ENCODE measurements around the gene OR2AK2. TPM values are rescaled to one million over a fixed set of nuclear protein-coding genes. Genes with fewer than 3 reads are reported as not detected.
"Not testable (repeated sequence)": the region's sequence is repeated elsewhere in the genome, so short reads cannot be mapped to it uniquely, and the experiment has no call there.

Gene OR2AK2, protein sequence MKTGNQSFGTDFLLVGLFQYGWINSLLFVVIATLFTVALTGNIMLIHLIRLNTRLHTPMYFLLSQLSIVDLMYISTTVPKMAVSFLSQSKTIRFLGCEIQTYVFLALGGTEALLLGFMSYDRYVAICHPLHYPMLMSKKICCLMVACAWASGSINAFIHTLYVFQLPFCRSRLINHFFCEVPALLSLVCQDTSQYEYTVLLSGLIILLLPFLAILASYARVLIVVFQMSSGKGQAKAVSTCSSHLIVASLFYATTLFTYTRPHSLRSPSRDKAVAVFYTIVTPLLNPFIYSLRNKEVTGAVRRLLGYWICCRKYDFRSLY
- total RNA-seq (ENCODE audit: insufficient read depth, low replicate concordance): not detected

DNA sequence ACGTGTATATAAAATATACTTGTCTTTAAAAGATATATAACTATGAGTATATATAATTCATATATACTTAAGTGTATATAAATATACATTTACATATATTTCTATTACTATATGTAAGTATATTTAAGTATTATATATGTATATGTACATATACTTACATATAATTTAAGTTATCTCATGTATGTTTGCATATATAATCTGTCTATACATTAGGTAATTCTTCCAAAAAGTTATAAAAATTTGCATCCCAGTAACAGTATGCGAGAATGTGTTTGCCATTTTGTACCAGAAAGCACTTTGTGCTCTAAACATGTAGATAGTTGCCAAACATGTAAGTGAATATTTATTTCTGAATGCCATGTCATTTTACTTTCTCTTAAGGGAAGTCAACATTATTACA lies at the start of gene OR2AK2:
TSS of gene OR2AK2 (plus strand) at position 301 of the 400 bp plus-strand sequence. CDS start 144 bp downstream, outside the sequence.
- DNase-seq (ENCODE audit: low spot score): no peak

DNA sequence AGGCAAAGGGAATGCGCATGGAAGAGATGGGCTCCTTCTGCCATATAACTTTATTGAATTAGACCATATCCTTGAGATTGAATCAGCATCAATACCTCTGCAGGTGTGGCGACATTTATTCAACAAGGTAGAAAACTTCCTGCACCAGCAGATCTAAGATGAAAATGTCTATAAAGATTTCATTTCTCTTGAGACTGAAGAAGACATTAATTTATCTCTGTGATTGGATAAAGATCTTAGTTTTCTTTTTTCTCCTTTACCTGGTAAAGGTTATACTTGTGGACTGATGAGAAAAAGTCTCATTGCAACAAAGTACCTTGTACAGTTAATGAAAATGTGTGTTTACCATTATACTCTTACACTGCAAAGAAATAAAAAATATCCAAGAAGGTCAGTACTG lies 45.1 kb upstream of the OR2AK2 start, which contains the start of gene OR2T8:
TSS of gene OR2T8 (plus strand) at position 301 of the 400 bp plus-strand sequence. CDS start 766 bp downstream, outside the sequence.
- DNase-seq (ENCODE audit: low spot score): no peak

DNA sequence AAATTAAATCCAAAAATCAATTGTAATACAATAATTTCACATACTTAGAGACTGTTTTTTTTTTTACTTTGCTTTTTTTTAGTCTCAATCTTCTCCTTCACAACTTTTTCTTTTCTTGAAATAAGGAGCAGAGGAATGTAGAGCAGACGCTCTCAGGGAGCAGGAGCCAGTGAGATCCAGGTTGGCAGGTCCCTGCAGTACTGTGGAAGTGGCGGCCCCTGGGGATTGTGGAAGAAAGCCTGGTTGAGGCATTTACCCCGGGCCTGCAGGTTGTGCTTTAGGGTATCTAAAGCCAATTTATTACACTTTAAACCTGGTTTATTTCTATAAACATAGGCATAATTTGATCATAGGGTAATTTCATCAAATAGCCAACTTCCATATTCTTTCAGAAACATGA lies 41.1 kb upstream of the OR2AK2 start:
- no peak for DNase-seq (ENCODE audit: low spot score)

DNA sequence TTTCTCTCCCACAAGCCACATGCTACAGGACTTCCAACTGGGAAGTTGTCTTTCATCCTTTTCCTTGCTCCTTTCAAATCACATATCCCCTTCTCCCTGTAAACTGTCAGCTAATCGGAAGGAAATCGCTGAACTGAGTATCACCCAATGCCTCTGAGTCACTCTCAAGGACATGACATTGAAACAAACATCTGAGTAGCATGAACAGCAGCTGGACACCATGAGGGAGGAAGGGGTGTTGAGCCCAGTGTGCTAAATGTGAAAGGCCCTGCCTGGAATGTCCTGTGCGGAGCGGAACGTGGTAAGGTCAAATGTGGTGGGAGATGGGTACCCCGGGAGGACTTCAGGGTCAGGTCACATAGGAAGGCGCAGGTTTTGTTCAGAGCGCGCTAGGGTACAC lies 40.2 kb upstream of the OR2AK2 start, which contains the start of gene OR2AJ1:
TSS of gene OR2AJ1 (plus strand) at position 22 of the 400 bp plus-strand sequence. CDS start 8,880 bp downstream, outside the sequence.
- DNase-seq (ENCODE audit: low spot score): no peak

DNA sequence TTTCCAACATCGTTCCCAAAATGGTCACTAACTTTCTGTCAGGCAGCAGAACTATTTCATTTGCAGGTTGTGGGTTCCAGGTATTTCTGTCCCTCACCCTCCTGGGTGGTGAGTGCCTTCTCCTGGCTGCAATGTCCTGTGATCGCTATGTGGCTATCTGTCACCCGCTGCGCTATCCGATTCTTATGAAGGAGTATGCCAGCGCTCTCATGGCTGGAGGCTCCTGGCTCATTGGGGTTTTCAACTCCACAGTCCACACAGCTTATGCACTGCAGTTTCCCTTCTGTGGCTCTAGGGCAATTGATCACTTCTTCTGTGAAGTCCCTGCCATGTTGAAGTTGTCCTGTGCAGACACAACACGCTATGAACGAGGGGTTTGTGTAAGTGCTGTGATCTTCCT lies 31.0 kb upstream of the OR2AK2 start:
- no peak for DNase-seq (ENCODE audit: low spot score)

DNA sequence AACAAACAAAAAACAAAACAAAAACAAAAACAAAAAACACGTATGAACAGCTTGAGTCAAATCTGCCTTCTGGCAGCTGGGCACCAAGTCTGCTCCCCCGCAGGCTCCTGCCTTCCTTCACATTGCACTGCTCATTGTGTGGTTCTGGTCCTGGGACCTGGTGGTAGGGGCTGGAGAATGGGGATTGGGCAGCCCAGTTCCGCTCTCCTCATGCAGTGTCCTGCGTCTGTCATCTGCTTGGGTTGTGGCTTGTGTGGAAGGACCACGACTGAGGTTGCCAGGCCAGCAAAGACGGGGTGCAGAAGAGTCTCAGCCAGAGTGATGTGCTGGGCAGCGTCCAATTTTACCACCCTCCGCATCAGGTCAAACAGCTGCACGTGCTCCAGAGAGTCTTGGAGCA lies 29.3 kb upstream of the OR2AK2 start:
- DNase-seq (ENCODE audit: low spot score): no peak

DNA sequence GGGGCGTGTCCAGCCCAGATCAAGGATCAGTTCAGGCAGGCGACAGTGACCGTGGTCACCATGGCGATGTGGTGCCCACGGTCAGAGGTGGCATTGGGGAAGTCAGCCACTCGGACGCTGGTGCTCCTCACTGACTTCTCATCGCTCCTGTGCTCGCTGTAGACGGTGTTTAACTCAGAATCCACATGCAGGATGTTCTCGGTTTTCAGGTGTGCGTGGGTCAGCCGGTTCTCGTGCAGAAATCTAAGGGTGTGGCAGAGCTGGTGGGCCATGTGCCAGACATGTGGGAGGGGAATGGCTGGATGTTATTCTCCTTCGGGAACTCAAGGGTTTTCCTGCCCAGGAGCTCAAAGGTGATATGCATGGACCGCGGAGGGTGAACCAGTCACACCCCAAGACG lies 28.6 kb upstream of the OR2AK2 start:
- DNase-seq (ENCODE audit: low spot score): no peak

DNA sequence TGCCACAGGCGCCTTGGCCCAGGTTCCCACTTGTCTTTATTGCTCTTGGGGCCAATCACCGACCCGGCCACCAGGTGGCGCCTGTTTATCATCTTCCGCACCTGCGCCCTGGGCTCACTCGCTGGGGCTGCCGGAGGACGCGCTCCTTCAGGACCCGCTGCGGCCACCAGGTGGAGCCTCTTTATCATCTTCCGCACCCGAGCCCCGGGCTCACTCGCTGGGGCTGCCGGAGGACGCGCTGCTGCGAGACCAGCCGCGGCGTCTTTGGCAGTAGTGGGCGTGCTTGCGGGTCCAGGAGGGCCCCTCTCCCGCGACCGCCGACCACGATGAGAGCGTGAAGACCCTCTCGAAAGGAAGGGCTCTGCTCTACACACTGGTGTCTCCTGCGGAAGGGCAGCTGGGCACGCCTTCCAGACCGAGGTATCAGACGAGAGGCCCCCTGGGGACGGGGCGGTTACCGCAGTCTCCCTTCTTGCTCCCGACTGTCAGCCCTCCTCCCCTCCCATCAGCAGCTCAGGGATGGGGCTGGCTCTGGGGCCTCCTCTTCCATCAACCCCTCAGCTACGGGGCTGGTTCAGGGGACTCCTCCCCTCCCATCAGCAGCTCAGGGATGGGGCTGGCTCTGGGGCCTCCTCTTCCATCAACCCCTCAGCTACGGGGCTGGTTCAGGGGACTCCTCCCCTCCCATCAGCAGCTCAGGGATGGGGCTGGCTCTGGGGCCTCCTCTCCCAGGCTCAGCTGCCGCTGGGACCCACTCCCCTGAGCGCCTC lies 27.9 kb upstream of the OR2AK2 start:
- DNase-seq (ENCODE audit: low spot score): not testable (repeated sequence)

DNA sequence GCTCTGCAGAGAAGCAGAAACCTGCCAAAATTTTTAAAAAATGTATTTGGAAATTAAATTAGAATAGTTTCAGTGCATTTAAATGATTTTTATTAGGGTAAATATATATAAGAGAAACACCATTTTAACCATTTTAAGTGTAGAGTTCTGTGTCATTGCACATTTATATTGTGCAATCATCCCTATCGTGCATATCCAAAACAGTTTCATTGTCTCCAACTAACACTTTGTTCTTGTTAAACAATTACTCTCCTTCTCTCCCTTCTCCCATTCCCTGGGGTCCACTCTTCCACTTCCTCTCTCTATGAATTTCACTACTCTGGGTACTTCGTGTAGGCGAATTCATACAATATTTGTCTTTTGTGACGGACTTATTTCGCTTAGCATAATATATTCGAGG lies 22.4 kb upstream of the OR2AK2 start:
- DNase-seq (ENCODE audit: low spot score): no peak

DNA sequence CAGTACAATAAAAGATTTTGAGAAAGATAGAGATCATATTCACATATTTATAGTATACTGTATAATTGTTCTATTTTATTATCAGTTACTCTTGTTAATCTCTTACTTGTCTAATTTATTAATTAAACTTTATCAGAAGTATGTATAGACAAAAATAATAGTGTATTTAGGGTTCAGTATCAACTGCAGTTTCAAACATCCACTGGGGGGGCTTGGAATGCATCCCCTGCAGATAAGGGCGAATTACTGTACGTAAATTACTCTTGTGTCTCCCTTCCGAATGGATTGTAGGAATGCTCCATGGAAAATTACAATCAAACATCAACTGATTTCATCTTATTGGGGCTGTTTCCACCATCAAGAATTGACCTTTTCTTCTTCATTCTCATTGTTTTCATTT lies 16.5 kb upstream of the OR2AK2 start, which contains the start of gene OR2L8:
TSS of gene OR2L8 (plus strand) at position 301 of the 400 bp plus-strand sequence. CDS start at position 301, 0 bp downstream.
- DNase-seq (ENCODE audit: low spot score): no peak

DNA sequence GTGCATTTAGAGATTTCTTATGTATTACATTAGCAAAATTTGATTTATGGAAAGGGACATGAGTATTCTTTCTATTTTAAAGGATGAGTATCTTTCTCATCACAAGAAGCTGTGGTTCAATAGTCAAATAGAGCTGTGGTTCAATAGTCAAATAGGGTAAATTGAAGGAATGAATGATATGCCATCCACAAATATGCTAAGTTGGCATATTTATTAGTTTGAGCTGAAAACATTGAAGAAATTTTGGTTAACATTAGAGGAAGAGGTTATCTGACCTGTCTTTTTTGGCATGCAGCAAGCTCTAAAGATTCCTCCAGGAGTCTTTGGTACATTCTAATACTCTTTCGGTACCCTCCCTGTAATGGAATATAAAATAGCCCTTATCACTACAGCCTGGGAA lies 11.6 kb upstream of the OR2AK2 start:
- no peak for DNase-seq (ENCODE audit: low spot score)

DNA sequence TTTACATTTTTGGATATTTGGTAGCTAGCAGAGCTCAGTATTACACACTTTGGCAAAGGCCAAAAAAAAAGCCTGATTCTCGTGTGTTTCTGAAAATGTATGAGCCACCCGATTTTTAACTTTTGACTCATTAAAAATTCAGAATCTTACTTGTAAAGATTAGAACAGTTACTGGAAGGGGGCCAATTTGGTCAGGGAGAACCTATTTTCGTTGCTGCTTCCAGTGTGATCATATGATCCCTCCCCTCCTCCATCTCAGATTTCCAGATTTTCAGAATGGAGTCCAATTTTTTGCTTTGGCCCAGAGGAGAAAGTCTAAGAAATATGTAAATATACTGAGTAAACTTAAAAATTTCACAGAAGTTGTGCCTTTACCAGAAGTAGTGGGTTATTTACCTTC lies 3.2 kb upstream of the OR2AK2 start:
- DNase-seq (ENCODE audit: low spot score): no peak

DNA sequence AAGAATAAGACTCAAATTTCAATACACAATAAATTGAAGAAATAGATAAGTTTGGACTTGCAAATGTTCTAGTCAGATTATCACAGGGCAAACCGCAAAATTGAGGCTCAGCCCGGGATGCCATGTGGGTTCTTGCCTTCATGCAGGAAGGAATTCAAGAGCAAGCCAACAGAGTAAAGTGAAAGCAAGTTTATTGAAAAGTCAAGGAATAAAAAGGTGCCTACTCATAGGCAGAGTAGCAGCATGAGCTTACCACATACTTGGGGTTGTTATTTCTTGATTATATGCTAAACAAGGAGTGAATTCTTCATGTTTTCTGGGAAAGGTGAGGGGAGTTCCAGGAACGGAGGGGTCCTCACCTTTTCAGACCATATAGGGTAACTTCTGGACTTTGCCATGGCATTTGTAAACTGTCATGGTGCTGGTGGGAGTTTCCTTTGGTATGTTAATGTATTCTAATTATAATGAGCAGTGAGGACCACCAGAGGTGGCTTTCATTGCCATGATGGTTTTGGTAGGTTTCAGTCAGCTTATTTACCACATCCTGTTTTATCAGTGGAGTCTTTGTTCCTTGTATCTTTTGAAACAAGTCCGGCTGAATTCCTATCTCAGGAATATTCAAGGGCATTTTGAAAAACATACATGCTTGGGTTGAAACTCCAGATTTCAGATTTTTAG lies 2.0 kb upstream of the OR2AK2 start:
- no peak for DNase-seq (ENCODE audit: low spot score)

DNA sequence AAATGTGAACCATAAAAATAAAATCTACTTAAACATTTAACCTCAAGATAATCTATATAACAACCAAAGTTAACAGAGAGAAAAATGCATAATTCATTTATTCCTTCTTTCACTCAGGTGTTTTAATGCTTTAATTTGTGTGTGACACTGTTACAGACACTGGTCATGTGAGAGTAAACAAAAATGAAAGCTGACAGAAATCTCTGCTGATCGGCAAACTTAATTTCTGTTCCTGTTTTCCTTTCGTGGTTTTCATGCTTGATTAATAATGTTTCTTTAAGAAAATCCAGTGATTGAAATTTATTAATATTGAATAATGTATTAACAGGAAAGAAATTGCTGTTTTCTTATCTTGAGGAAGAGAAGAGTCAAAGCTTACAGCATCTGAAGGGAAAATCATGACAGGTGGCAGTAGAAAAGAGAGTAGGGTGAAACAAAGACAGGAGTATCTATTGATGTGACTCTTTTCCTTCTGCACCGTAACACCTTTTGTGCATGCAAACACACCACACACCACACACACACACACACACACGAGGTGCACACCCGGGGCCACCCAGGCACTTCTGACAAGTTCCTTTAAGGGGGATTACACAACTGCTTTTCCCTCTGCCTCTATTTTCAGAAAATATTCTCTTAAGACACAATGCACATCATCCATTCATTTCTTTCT lies 1.6 kb downstream of the OR2AK2 start:
- no peak for DNase-seq (ENCODE audit: low spot score)

DNA sequence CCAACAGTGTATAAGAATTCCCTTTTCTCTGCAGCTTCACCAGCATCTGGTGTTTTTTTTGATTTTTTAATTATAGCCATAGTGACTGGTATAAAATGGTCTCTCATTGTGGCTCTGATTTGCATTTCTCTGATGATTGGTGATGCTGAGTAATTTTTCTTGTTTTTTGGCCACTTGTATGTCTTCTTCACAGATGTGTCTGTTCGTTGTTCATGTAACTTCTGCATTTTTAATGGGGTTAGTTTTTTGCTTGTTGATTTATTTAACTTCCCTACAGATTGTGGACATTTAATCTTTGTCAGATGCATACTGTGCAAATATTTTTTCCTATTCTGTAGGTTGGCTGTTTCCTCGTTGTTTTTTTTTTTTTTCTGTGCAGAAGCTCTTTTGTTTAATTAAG lies 28.0 kb downstream of the OR2AK2 start:
- no peak for DNase-seq (ENCODE audit: low spot score)

DNA sequence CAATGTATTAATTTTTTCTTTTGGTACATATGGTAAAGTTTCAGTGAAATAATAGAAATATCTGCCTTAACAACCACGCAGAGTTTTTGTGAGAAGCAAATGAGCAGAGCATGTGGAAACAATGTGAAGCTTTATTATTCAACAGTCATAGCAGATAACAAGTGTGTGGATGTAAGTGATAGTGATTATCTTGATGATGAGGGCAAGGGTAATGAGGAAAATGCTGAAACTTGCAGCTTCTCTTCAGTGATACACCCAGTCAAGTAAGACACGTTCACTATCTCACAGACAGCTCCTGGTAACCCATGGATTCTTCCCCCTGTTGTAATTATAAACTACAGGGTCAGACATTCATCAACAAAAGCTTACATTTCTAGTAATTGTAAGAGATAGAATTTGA lies 33.8 kb downstream of the OR2AK2 start:
- DNase-seq (ENCODE audit: low spot score): no peak

DNA sequence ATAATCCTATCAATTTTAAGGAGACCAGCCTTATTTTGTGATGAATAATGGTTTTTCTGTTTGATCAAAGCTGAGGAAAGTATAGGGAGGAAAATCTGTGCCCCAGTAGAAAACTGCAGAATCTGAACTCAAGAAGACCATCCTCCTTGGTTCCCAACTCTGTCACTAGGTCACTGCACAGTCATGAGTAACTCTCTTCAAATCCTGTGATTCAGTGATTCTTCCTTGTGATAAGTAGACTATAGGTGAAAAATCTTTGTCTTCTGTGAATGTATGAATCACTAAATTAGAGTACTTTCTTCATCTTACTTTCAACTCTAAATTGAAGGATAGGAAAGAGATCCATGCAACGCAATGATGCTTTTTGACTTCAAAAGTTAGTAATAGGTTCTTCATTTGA lies 35.1 kb downstream of the OR2AK2 start:
- no peak for DNase-seq (ENCODE audit: low spot score)

DNA sequence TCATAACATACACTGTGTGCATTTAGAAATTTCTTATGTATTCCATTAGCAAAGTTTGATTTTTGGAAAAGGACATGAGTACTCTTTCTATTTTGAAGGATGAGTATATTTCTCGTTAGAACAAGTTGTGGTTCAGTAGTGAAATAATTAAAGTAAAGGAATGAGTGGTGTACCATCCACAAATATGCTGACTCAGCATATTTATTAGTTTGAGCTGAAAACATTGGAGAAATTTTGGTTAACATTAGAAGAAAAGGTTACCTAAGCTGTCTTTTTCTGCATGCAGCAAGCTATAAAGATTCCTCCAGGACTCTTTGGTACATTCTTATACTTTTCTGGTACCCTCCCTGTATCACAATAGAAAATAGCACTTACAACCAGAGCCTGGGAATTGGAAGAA lies 42.7 kb downstream of the OR2AK2 start:
- DNase-seq (ENCODE audit: low spot score): no peak

DNA sequence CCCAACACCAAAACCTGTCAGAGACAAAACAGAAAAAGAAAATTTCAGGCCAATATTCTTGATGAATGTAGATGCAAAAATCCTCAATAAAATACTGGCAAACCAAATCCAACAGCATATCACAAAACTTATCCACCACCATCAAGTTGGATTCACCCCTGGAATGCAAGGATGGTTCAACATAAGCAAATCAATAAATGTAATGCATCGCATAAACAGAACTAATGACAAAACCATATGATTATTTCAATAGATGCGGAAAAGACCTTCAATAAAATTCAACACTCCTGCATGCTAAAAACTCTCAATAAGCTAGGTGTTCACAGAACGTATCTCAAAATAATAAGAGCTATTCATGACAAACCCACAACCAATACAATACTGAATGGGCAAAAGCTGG lies 44.6 kb downstream of the OR2AK2 start:
- DNase-seq (ENCODE audit: low spot score): no peak

DNA sequence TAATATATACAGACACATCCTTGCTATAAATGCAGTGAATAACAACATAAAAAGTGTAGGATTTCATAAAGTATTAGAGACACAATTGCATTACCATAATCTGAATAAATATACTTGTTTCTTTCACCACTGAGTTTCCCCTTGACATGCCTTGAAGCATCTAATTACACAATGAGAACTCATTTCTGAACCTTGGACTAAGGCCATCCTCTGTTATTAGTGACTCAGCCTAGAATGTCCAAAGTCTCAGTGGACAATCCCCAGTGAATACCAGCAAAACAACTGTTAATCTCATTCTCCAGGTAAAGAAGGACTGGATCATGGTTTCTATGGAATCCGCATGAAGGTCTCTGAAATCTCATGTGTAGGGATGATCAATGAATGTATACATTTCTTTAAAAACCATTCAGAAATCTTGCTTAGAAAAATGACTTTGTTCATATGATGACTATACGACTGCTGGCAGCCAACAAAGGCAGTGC lies 48.2 kb downstream of the OR2AK2 start, which contains the start of gene OR2L5:
TSS of gene OR2L5 (plus strand) at position 432 of the 482 bp plus-strand sequence. CDS start 8,288 bp downstream, outside the sequence.
- no peak for DNase-seq (ENCODE audit: low spot score)

DNA sequence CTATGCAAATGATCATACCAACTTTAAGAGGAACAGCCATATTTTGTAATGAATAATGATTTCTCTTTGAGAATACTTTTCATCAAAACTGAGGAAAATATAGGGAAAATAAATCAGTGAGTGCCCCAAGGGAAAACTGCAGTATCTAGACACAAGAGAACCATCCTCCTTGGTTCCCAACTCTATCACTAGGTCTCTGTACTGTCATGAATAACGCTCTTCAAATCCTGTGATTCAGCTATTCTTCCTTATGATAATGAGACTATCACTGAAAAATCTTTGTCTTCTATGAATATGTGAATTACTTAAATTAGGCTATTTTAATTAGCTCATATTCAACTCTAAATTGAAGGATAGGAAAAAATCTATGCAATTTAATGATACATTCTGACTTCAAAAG lies 50.8 kb downstream of the OR2AK2 start:
- no peak for DNase-seq (ENCODE audit: low spot score)

Measured in umbilical cord (tissue), 2 donors.